Fibroblast of mammary gland (primary cell): ENCODE results near the gene PLXNA2.

Experiments
- DNase-seq: peaks from one replicate; pipeline ENCODE4 v3.0.0-alpha.2; 2010; ENCODE audit warnings: low read depth
- H3K4me3 ChIP-seq: 2 replicates; pipeline ENCODE4 v1.5.1; 2011; ENCODE audit warnings: low read depth, mild to moderate bottlenecking, low read length, moderate library complexity; ENCODE audit not compliant: control insufficient read depth
- TF ChIP-seq, protein P1 (sequence below): conservative IDR thresholded peaks from 2 replicates; pipeline ENCODE4 v1.5.1; 2011; ENCODE audit warnings: low read depth, low read length, inconsistent platforms; ENCODE audit not compliant: control insufficient read depth, insufficient read depth

The PLXNA2 gene

GRCh38 chr1:208183977-208184911 lies 59.9 kb downstream of the PLXNA2 start:
- TF ChIP-seq, protein P1, sequence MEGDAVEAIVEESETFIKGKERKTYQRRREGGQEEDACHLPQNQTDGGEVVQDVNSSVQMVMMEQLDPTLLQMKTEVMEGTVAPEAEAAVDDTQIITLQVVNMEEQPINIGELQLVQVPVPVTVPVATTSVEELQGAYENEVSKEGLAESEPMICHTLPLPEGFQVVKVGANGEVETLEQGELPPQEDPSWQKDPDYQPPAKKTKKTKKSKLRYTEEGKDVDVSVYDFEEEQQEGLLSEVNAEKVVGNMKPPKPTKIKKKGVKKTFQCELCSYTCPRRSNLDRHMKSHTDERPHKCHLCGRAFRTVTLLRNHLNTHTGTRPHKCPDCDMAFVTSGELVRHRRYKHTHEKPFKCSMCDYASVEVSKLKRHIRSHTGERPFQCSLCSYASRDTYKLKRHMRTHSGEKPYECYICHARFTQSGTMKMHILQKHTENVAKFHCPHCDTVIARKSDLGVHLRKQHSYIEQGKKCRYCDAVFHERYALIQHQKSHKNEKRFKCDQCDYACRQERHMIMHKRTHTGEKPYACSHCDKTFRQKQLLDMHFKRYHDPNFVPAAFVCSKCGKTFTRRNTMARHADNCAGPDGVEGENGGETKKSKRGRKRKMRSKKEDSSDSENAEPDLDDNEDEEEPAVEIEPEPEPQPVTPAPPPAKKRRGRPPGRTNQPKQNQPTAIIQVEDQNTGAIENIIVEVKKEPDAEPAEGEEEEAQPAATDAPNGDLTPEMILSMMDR = no peak
- H3K4me3 ChIP-seq = no peak overlapping the region
- DNase-seq = peak; percentile 88

DNA sequence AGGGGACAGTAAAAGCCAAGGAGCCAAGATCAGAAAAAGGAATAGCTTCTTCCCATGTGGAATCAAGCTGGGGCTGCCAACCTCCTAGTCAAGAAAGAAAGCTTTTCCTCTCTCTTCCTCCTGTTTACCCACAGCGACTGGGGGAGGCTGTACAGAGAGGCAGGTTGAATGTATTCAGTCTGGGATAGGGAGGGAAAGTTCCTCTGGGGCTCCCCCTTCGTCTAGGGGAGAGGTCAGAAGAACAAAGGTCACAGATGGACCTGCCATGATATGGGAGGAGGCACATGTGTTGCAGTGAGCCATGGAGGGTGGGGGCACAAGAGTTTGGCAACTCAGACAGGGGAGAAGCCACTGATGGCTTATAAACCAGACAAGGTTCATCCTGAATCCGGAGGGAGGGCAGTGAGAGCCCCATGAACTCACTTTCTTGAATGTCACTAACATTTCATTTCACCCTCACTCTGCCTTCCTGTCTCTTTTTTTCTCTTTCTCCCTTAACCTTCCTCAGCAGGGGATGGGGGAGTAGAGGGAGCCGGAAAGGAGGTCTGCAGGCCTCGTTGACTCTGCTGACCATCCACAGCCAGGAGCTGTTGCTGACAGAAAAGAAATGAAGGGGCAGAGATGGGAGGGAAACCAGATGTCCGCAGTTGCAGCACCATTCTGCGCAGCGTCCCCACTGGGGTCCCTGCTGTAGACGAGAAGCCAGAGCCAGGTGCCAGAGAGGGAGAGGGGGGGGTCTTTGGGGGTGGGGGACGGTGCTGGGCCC lies 61.1 kb downstream of the PLXNA2 start:
- H3K4me3 ChIP-seq = no peak overlapping the region
- DNase-seq = no peak
- TF ChIP-seq, protein P1 = no peak

DNA sequence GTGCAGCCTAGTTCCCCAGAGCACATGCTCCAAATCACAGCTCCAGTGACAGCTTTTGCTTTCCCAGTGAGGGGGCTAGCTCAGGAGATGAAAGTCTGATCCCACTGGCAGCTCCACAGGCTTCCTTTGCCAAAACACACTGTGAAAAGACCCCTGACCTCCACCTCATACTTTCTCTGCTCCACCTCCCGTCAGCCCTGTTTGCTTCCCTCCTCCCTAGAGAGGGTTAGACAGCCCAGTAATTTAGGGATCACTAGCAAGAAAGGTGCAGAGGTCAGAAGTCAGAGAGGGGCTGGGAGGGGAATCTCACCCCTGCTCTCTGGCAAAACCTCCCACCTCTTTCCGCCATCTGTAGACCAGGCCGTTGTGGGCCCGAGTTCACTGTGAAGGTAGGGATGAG lies 62.8 kb downstream of the PLXNA2 start:
- DNase-seq = no peak
- no peak overlapping the region for H3K4me3 ChIP-seq
- TF ChIP-seq, protein P1 = no peak

DNA sequence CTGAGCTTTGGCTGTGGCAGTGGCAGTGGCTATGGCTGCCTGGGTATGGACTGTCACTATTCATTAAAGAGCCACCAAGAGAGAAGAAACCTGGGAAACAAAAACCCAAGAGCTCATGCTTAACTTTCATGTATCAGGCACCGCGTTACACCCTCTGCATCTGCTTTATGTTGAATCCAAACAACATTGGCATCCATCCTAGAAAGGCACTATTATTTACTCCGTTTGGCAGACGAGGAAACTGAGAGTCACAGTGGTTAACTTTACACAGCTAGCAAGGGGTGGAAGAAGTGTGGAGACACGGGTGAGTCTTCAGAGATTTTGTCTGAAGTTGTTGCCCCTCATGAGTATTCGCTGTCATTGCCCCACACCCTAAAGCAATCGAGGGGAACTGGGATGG lies 63.8 kb downstream of the PLXNA2 start:
- no peak overlapping the region for H3K4me3 ChIP-seq
- TF ChIP-seq, protein P1 = no peak
- DNase-seq = no peak

- TF ChIP-seq, protein P1 = no peak
- no peak overlapping the region for H3K4me3 ChIP-seq
- DNase-seq = no peak
Observed at GRCh38 chr1:208179961-208180409, 64.2 kb downstream of the PLXNA2 start.

DNA sequence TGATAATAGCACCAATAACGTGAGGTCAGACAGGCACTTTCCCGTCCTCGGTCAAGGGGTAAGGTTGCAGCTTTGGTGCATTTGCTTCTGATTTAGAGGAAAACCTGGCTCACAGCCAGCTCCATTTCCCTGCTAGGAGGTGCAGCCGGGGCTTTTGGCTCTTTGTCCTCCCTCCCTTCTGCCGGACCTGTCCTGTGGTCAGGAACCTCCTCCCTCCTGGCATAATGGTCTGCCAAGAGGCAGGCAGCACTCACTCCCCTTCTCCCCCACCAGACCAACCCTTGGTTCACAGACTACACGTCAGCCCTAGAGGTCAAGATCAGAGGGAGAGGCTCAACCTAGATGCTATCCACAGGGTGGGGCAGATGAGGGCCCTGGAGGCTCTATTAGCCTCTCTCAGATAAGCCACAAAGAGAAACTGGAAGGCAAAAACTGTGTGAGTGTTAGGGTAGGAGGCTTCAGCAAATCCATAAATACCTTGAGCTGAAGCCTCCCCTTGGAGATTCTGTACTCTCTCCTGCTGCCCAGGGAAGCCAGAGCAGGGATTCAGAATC lies 64.8 kb downstream of the PLXNA2 start:
- TF ChIP-seq, protein P1 = no peak
- DNase-seq = no peak
- H3K4me3 ChIP-seq = no peak overlapping the region
